ENCODE measurements around the gene TWF2.

- no peak for TF ChIP-seq TCF12 (IDR thresholded peaks at IDR 0.05; ENCODE audit: low read depth)
- TF ChIP-seq ZBTB7A (IDR thresholded peaks at IDR 0.05; ENCODE audit: low read depth), result no peak
- no peak for TF ChIP-seq REST (IDR thresholded peaks at IDR 0.05; ENCODE audit: low read depth)
- TF ChIP-seq EP300 (IDR thresholded peaks at IDR 0.05; ENCODE audit: borderline replicate concordance), result no peak
- TF ChIP-seq CEBPB (IDR thresholded peaks at IDR 0.05), result no peak
- no peak for TF ChIP-seq YY1 (IDR thresholded peaks at IDR 0.05; ENCODE audit: low read depth)
- no peak for TF ChIP-seq TAF1 (IDR thresholded peaks at IDR 0.05; ENCODE audit: low read depth)
- TF ChIP-seq TEAD4 (IDR thresholded peaks at IDR 0.05), result no peak
- TF ChIP-seq CREB1 (IDR thresholded peaks at IDR 0.05; ENCODE audit: low read depth), result no peak
Measured at GRCh38 chr3:52217409-52217805, 21.6 kb downstream of the TWF2 start.
